GM23338 (cell line): ENCODE measurements around the gene LENG9. TPM values are rescaled to one million over a fixed set of nuclear protein-coding genes. Genes with fewer than 3 reads are reported as not detected.
"Not testable (repeated sequence)": the region's sequence is repeated elsewhere in the genome, so short reads cannot be mapped to it uniquely, and the experiment has no call there.

Source experiments
- ATAC-seq: fragments of 200-7000 bp; cut with Tn5 transposase; 3 replicates; pipeline ENCODE4 v1.9.1; 2020
- DNase-seq: peaks from one replicate; pipeline ENCODE4 v3.0.0-alpha.2; 2015; ENCODE audit warnings: low spot score
- H2AFZ ChIP-seq: fragments of 200-600 bp; sonication (generic); 2 replicates; pipeline ENCODE4 v1.8.0; 2016; ENCODE audit warnings: antibody characterized with exemption, mild to moderate bottlenecking, moderate library complexity
- H3F3A ChIP-seq: fragments of 200-600 bp; sonication (generic); replicated peaks from 2 replicates; pipeline ENCODE4 v1.8.0; 2017; ENCODE audit warnings: antibody characterized with exemption, mixed run types, low read depth
- H3K27ac ChIP-seq: fragments of 200-600 bp; sonication (generic); 2 replicates; pipeline ENCODE4 v1.6.1; 2016; ENCODE audit warnings: low read depth
- H3K27me3 ChIP-seq: fragments of 200-600 bp; sonication (generic); 2 replicates; pipeline ENCODE4 v1.8.0; 2016; ENCODE audit warnings: mild to moderate bottlenecking, mixed run types, moderate library complexity; ENCODE audit not compliant: insufficient read depth
- H3K36me3 ChIP-seq: fragments of 200-600 bp; sonication (generic); 2 replicates; pipeline ENCODE4 v1.8.0; 2016; ENCODE audit warnings: mild to moderate bottlenecking; ENCODE audit not compliant: insufficient read depth
- H3K4me1 ChIP-seq: fragments of 200-600 bp; sonication (generic); 2 replicates; pipeline ENCODE4 v1.8.0; 2016; ENCODE audit warnings: mild to moderate bottlenecking, moderate library complexity; ENCODE audit not compliant: insufficient read depth
- H3K4me2 ChIP-seq: fragments of 200-600 bp; sonication (generic); 2 replicates; pipeline ENCODE4 v1.7.1; 2017; ENCODE audit warnings: mixed run types
- H3K4me3 ChIP-seq: fragments of 200-600 bp; sonication (generic); 2 replicates; pipeline ENCODE4 v1.6.1; 2016; ENCODE audit warnings: mixed run types
- H3K79me2 ChIP-seq: fragments of 200-600 bp; sonication (generic); replicated peaks from 2 replicates; pipeline ENCODE4 v1.8.0; 2017; ENCODE audit warnings: mild to moderate bottlenecking; ENCODE audit not compliant: insufficient read depth
- H3K9me2 ChIP-seq: fragments of 200-600 bp; sonication (generic); 2 replicates; pipeline ENCODE4 v1.8.0; 2017; ENCODE audit not compliant: insufficient read depth
- H4K20me1 ChIP-seq: fragments of 200-600 bp; sonication (generic); replicated peaks from 2 replicates; pipeline ENCODE4 v1.8.0; 2017; ENCODE audit warnings: mild to moderate bottlenecking; ENCODE audit not compliant: insufficient read depth
- H3K27ac Mint-ChIP-seq: 2 replicates; pipeline ENCODE4 v1.8.0; 2020; ENCODE audit warnings: inconsistent platforms, mild to moderate bottlenecking, moderate library complexity, mixed read lengths
- H3K27me3 Mint-ChIP-seq: 3 replicates; pipeline ENCODE4 v1.8.0; 2022; ENCODE audit warnings: low read depth, mild to moderate bottlenecking, moderate library complexity, mixed read lengths, inconsistent platforms; ENCODE audit not compliant: insufficient read depth, poor library complexity
- H3K36me3 Mint-ChIP-seq: 3 replicates; pipeline ENCODE4 v1.8.0; 2021; ENCODE audit warnings: low read depth, mild to moderate bottlenecking, inconsistent platforms, moderate library complexity, mixed read lengths
- H3K4me1 Mint-ChIP-seq: 3 replicates; pipeline ENCODE4 v1.8.0; 2020; ENCODE audit warnings: mild to moderate bottlenecking, inconsistent platforms, mixed read lengths
- H3K4me3 Mint-ChIP-seq: 3 replicates; pipeline ENCODE4 v1.8.0; 2021; ENCODE audit warnings: moderate library complexity, mild to moderate bottlenecking, inconsistent platforms, mixed read lengths
- H3K9me3 Mint-ChIP-seq: 3 replicates; pipeline ENCODE4 v1.8.0; 2020; ENCODE audit warnings: moderate library complexity, mild to moderate bottlenecking, inconsistent platforms, mixed read lengths
- CREB1 ChIP-seq: fragments of 250-450 bp; sonication (Bioruptor Pico); IDR thresholded peaks from 2 replicates; pipeline ENCODE4 v1.5.0; 2020; ENCODE audit warnings: low read depth, mild to moderate bottlenecking, moderate library complexity
- CTCF ChIP-seq, 2 experiments: fragments of 200-600 bp in 1 of 2; sonication (generic) in 1 of 2; conservative IDR thresholded peaks; 2 replicates each; pipeline versions ENCODE4 v1.5.1 to v1.6.1; 2016 to 2017; ENCODE audit warnings: antibody characterized with exemption in 2 of 2, low read depth in 2 of 2, mild to moderate bottlenecking in 2 of 2, moderate library complexity in 1 of 2
- POLR2AphosphoS5 ChIP-seq: IDR thresholded peaks from 2 replicates; pipeline ENCODE4 v1.6.1; 2016; ENCODE audit warnings: antibody characterized with exemption, low read depth
- ZNF331 ChIP-seq: fragments of 250-450 bp; sonication (Bioruptor Pico); IDR thresholded peaks from 2 replicates; pipeline ENCODE4 v1.5.0; 2020; ENCODE audit warnings: low read depth, mild to moderate bottlenecking, moderate library complexity
- long read RNA-seq: library from polyadenylated mRNA; unstranded; transcript quantifications from one replicate; pipeline ENCODE4 v2.0.0, GENCODE V29; 2020; ENCODE audit not compliant: unreplicated experiment
- polyA plus RNA-seq: library from polyadenylated mRNA; unstranded; fragments of >200 nt; fragmentation: Nextera tagmentation; extraction: Ambion mirVana; gene quantifications from 2 replicates; pipeline ENCODE4 v1.2.1, GENCODE V29; 2016
- total RNA-seq: library from RNA; depleted of rRNA; stranded (reverse); fragments of >200 nt; shearing (Covaris generic); gene quantifications from 2 replicates; pipeline ENCODE4 v1.2.3, GENCODE V29; 2014; rRNA removed

Gene LENG9
- 3.3 and 6.4 TPM in 2 replicates for total RNA-seq
- polyA plus RNA-seq: 0.26 and 0.52 TPM in 2 replicates
- long read RNA-seq: 0 reads

- Histone ChIP-seq H3K9me2 (no peaks in the 10 kb centered on the region), H3K4me2 (peak within 1 kb of the TSS; percentile 98), H3K79me2 (no peaks in the 10 kb centered on the region; the same call in 1 of the 2 replicates), H2AFZ (no peak within 1 kb of the TSS; the same call in 1 of the 2 replicates), H3K27ac (peak within 1 kb of the TSS; percentile 96), H3K4me3 (peak within 1 kb of the TSS; percentile 82), H4K20me1 (peaks cover 2% of the 10 kb centered on the region; the same call in 1 of the 2 replicates), H3F3A (peaks cover 9% of the 10 kb centered on the region; the same call in 1 of the 2 replicates), H3K27me3 (peaks cover 13% of the 10 kb centered on the region), H3K36me3 (no peaks in the 10 kb centered on the region; the same call in 1 of the 2 replicates), H3K4me1 (peaks cover 3% of the 10 kb centered on the region; the same call in 1 of the 2 replicates)
- Mint-ChIP-seq H3K36me3 (peaks cover 27% of the 10 kb centered on the region), H3K4me3 (peak within 1 kb of the TSS; percentile 81), H3K27me3 (peaks cover 32% of the 10 kb centered on the region), H3K27ac (peak within 1 kb of the TSS; percentile 99), H3K4me1 (peaks cover 15% of the 10 kb centered on the region; the same call in 2 of the 3 replicates), H3K9me3 (peaks cover 5% of the 10 kb centered on the region; the same call in 1 of the 3 replicates)
- TF ChIP-seq CREB1 (CRISPR knock-in tag) (peak; percentile 46), ZNF331 (no peak), CTCF (conservative IDR thresholded peaks at IDR 0.05; ENCODE audit: low read depth in 2 of 2) (no peak), POLR2AphosphoS5 (peak; percentile 86)
- ATAC-seq (peak; percentile 41), DNase-seq (peak; percentile 100)
These were observed at the start of gene LENG9 for GRCh38 chr19:54463531-54464043. Gene LENG9, minus strand, starts transcription at chr19:54463778. Its CDS starts 252 bp downstream, at chr19:54463526.

GRCh38 chr19:54509200-54509940, 45.8 kb upstream of the LENG9 start:
- ATAC-seq: peak; percentile 89
- H3F3A ChIP-seq, H3K4me1 ChIP-seq, H3K4me2 ChIP-seq, DNase-seq, H3K27ac ChIP-seq, H3K4me3 ChIP-seq, H4K20me1 ChIP-seq, H3K27me3 ChIP-seq, H3K4me1 Mint-ChIP-seq, H2AFZ ChIP-seq, H3K36me3 ChIP-seq, H3K27ac Mint-ChIP-seq, H3K4me3 Mint-ChIP-seq, H3K27me3 Mint-ChIP-seq, H3K9me2 ChIP-seq, H3K79me2 ChIP-seq: not testable (repeated sequence)
- peaks cover 85% of the 10 kb centered on the region for H3K9me3 Mint-ChIP-seq
- peaks cover 30% of the 10 kb centered on the region; the same call in 2 of the 3 replicates for H3K36me3 Mint-ChIP-seq

- ATAC-seq: not testable (repeated sequence)
These were observed 44.9 kb upstream of the LENG9 start for GRCh38 chr19:54508487-54508886.

More at GRCh38 chr19:54508487-54508886, 44.9 kb upstream of the LENG9 start:
- not testable (repeated sequence) for H3K79me2 ChIP-seq, H3K4me3 ChIP-seq, H3K4me3 Mint-ChIP-seq, H3K27ac ChIP-seq, H3K4me1 Mint-ChIP-seq, H3K27ac Mint-ChIP-seq, H3K27me3 Mint-ChIP-seq, H4K20me1 ChIP-seq, H3F3A ChIP-seq, H3K4me1 ChIP-seq, H3K27me3 ChIP-seq, DNase-seq, H3K4me2 ChIP-seq, H3K36me3 ChIP-seq, H2AFZ ChIP-seq, H3K9me2 ChIP-seq
- H3K9me3 Mint-ChIP-seq: peaks cover 85% of the 10 kb centered on the region
- peaks cover 32% of the 10 kb centered on the region; the same call in 2 of the 3 replicates for H3K36me3 Mint-ChIP-seq
